GM21360 (cell line): Measurements from ENCODE around the gene TTN.

Source experiments
- ATAC-seq: cut with Tn5 transposase; IDR thresholded peaks from one replicate; pipeline ENCODE4 v1.9.1; 2021; ENCODE audit warnings: mild to moderate bottlenecking, moderate library complexity; ENCODE audit not compliant: unreplicated experiment

TTN gene

GRCh38 chr2:178756343-178756742, 50.9 kb downstream of the TTN start:
- ATAC-seq = no peak

- no peak for ATAC-seq
Measured at GRCh38 chr2:178747767-178748166, 59.5 kb downstream of the TTN start.

GRCh38 chr2:178734518-178734917, 72.7 kb downstream of the TTN start:
- ATAC-seq = no peak

- no peak for ATAC-seq
Measured at GRCh38 chr2:178733975-178734374, 73.2 kb downstream of the TTN start.

- ATAC-seq = no peak
Measured at GRCh38 chr2:178732913-178733312, 74.3 kb downstream of the TTN start.

- no peak for ATAC-seq
Measured at GRCh38 chr2:178731300-178731699, 75.9 kb downstream of the TTN start.

GRCh38 chr2:178730049-178730448, 77.2 kb downstream of the TTN start:
- no peak for ATAC-seq

- ATAC-seq = no peak
Measured at GRCh38 chr2:178723786-178724346, 83.4 kb downstream of the TTN start.

- ATAC-seq = no peak
Measured at GRCh38 chr2:178722296-178722695, 84.9 kb downstream of the TTN start.

- no peak for ATAC-seq
Measured at GRCh38 chr2:178718988-178719387, 88.2 kb downstream of the TTN start.

GRCh38 chr2:178718283-178718682, 88.9 kb downstream of the TTN start:
- no peak for ATAC-seq

GRCh38 chr2:178716394-178716793, 90.8 kb downstream of the TTN start:
- ATAC-seq = no peak

- no peak for ATAC-seq
Measured at GRCh38 chr2:178715366-178715765, 91.9 kb downstream of the TTN start.

- no peak for ATAC-seq
Measured at GRCh38 chr2:178707476-178707875, 99.7 kb downstream of the TTN start.

- no peak for ATAC-seq
Measured at GRCh38 chr2:178704876-178705275, 102.3 kb downstream of the TTN start.

GRCh38 chr2:178702361-178702760, 104.9 kb downstream of the TTN start:
- ATAC-seq = no peak

GRCh38 chr2:178700922-178701342, 106.3 kb downstream of the TTN start:
- ATAC-seq = no peak

- no peak for ATAC-seq
Measured at GRCh38 chr2:178700136-178700535, 107.1 kb downstream of the TTN start.

GRCh38 chr2:178692845-178693244, 114.4 kb downstream of the TTN start:
- no peak for ATAC-seq

- ATAC-seq = no peak
Measured at GRCh38 chr2:178689808-178690207, 117.4 kb downstream of the TTN start.

- ATAC-seq = no peak
Measured at GRCh38 chr2:178683877-178684276, 123.3 kb downstream of the TTN start.

- no peak for ATAC-seq
Measured at GRCh38 chr2:178681081-178681480, 126.1 kb downstream of the TTN start.

GRCh38 chr2:178679891-178680290, 127.3 kb downstream of the TTN start:
- no peak for ATAC-seq
